Smooth muscle cell (in vitro differentiated cells): ENCODE results near the gene CFAP126. TPM values are rescaled to one million over a fixed set of nuclear protein-coding genes. Genes with fewer than 3 reads are reported as not detected.
"Not testable (repeated sequence)": the region's sequence is repeated elsewhere in the genome, so short reads cannot be mapped to it uniquely, and the experiment has no call there.

Experiments
- DNase-seq: peaks from one replicate; lab custom pipeline; 2025; ENCODE audit not compliant: unreplicated experiment; lab: John Stamatoyannopoulos, UW
- H2AFZ ChIP-seq: fragments of 200-600 bp; sonication (generic); 2 replicates; pipeline ENCODE4 v1.6.0; 2016; ENCODE audit warnings: antibody characterized with exemption, low read depth, mild to moderate bottlenecking
- H3F3A ChIP-seq: fragments of 200-600 bp; sonication (generic); 2 replicates; pipeline ENCODE4 v1.6.0; 2017; ENCODE audit warnings: antibody characterized with exemption, low read depth
- H3K27ac ChIP-seq: fragments of 200-600 bp; sonication (generic); 2 replicates; pipeline ENCODE4 v1.5.1; 2016; ENCODE audit warnings: low read depth, mild to moderate bottlenecking
- H3K27me3 ChIP-seq: fragments of 200-600 bp; sonication (generic); 2 replicates; pipeline ENCODE4 v1.6.1; 2016; ENCODE audit warnings: low read depth, mild to moderate bottlenecking
- H3K36me3 ChIP-seq: fragments of 200-600 bp; sonication (generic); 2 replicates; pipeline ENCODE4 v1.5.1; 2016; ENCODE audit warnings: low read depth
- H3K4me1 ChIP-seq: fragments of 200-600 bp; sonication (generic); 2 replicates; pipeline ENCODE4 v1.5.1; 2016; ENCODE audit warnings: low read depth
- H3K4me2 ChIP-seq: fragments of 200-600 bp; sonication (generic); 2 replicates; pipeline ENCODE4 v1.6.0; 2016; ENCODE audit warnings: mild to moderate bottlenecking
- H3K4me3 ChIP-seq: fragments of 200-600 bp; sonication (generic); 2 replicates; pipeline ENCODE4 v1.5.1; 2016; ENCODE audit warnings: mild to moderate bottlenecking
- H3K79me2 ChIP-seq: fragments of 200-600 bp; sonication (generic); 2 replicates; pipeline ENCODE4 v1.6.0; 2016; ENCODE audit warnings: low read depth, mild to moderate bottlenecking
- H3K9ac ChIP-seq: fragments of 200-600 bp; sonication (generic); 2 replicates; pipeline ENCODE4 v1.6.0; 2016; ENCODE audit warnings: low read depth
- H3K9me3 ChIP-seq: fragments of 200-600 bp; sonication (generic); replicated peaks from 2 replicates; pipeline ENCODE4 v1.5.1; 2016; ENCODE audit warnings: low read depth
- H4K20me1 ChIP-seq: fragments of 200-600 bp; sonication (generic); 2 replicates; pipeline ENCODE4 v1.6.0; 2016; ENCODE audit warnings: low read depth
- CTCF ChIP-seq: fragments of 200-600 bp; sonication (generic); IDR thresholded peaks from 2 replicates; pipeline ENCODE4 v1.5.1; 2017; ENCODE audit warnings: borderline replicate concordance, mild to moderate bottlenecking, antibody characterized with exemption; ENCODE audit not compliant: insufficient read depth, poor library complexity, severe bottlenecking
- WGBS: methylation state at CpG from one replicate; pipeline ENCODE4 v1.1.7; 2016; ENCODE audit warnings: low lambda C conversion rate; 5-methylcytosine and 5-hydroxymethylcytosine counted together
- polyA plus RNA-seq: library from polyadenylated mRNA; unstranded; fragments of >200 nt; fragmentation: Nextera tagmentation; extraction: Ambion mirVana; gene quantifications from 2 replicates; pipeline ENCODE4 v1.2.1, GENCODE V29; 2016
- total RNA-seq: library from RNA; depleted of rRNA; stranded (reverse); fragments of >200 nt; gene quantifications from 2 replicates; pipeline ENCODE4 v1.2.3, GENCODE V29; 2014

CFAP126 gene
- total and polyA plus RNA-seq, 2 experiments from 2014 or later: not detected

GRCh38 chr1:161399257-161399998, 31.8 kb upstream of the CFAP126 start:
- Histone ChIP-seq H3K9ac (peak overlapping the region; percentile 85), H2AFZ (peak overlapping the region; percentile 99), H3K4me3 (peak overlapping the region; percentile 78), H4K20me1 (no peaks in the 10 kb centered on the region), H3K27ac (peak overlapping the region; percentile 96), H3K27me3 (no peaks in the 10 kb centered on the region), H3K9me3 (no peaks in the 10 kb centered on the region), H3K4me2 (peak overlapping the region; percentile 95), H3K79me2 (no peaks in the 10 kb centered on the region), H3K4me1 (peaks cover 5% of the 10 kb centered on the region), H3F3A (peaks cover 13% of the 10 kb centered on the region), H3K36me3 (no peaks in the 10 kb centered on the region)
- TF ChIP-seq CTCF: peak; percentile 41
- DNase-seq: peak; percentile 77
- WGBS: under 1% methylated on average over 53 of the region's 53 CpGs

GRCh38 chr1:161398900-161399256, 31.2 kb upstream of the CFAP126 start:
- H3K9ac ChIP-seq: peak overlapping the region; percentile 85
- H4K20me1 ChIP-seq: no peaks in the 10 kb centered on the region
- H3K4me3 ChIP-seq: peak overlapping the region; percentile 78
- H3K9me3 ChIP-seq: no peaks in the 10 kb centered on the region
- H3K27ac ChIP-seq: peak overlapping the region; percentile 96
- no peak for DNase-seq
- H3K36me3 ChIP-seq: no peaks in the 10 kb centered on the region
- H2AFZ ChIP-seq: peak overlapping the region; percentile 99
- TF ChIP-seq CTCF: no peak
- no peaks in the 10 kb centered on the region for H3K27me3 ChIP-seq
- H3K4me1 ChIP-seq: peaks cover 5% of the 10 kb centered on the region
- no peaks in the 10 kb centered on the region for H3K79me2 ChIP-seq
- peaks cover 13% of the 10 kb centered on the region for H3F3A ChIP-seq
- peak overlapping the region; percentile 95 for H3K4me2 ChIP-seq
- WGBS: 41% methylated on average over 17 of the region's 17 CpGs

GRCh38 chr1:161397038-161397437, 29.4 kb upstream of the CFAP126 start:
- H3K27ac ChIP-seq, H4K20me1 ChIP-seq, H3K9me3 ChIP-seq, H2AFZ ChIP-seq, DNase-seq, H3K27me3 ChIP-seq, H3K79me2 ChIP-seq, H3K4me3 ChIP-seq, H3K9ac ChIP-seq, H3K4me2 ChIP-seq, H3K4me1 ChIP-seq, H3K36me3 ChIP-seq: not testable (repeated sequence)
- 95% methylated on average over 8 of the region's 8 CpGs for WGBS
- H3F3A ChIP-seq: peaks cover 13% of the 10 kb centered on the region

- Histone ChIP-seq H3K79me2 (no peaks in the 10 kb centered on the region), H3K36me3 (no peaks in the 10 kb centered on the region), H3K9ac (no peak overlapping the region), H3K4me2 (no peak overlapping the region), H3K9me3 (no peaks in the 10 kb centered on the region), H3K4me1 (no peaks in the 10 kb centered on the region), H3K27me3 (no peaks in the 10 kb centered on the region), H3K27ac (no peak overlapping the region), H2AFZ (no peak overlapping the region), H3F3A (no peaks in the 10 kb centered on the region), H3K4me3 (no peak overlapping the region), H4K20me1 (no peaks in the 10 kb centered on the region)
- no peak for DNase-seq
- no peak for TF ChIP-seq CTCF
Measured at GRCh38 chr1:161393151-161393550, 25.5 kb upstream of the CFAP126 start.
